ENCODE data around the gene TBRG4.

The TBRG4 gene

DNA sequence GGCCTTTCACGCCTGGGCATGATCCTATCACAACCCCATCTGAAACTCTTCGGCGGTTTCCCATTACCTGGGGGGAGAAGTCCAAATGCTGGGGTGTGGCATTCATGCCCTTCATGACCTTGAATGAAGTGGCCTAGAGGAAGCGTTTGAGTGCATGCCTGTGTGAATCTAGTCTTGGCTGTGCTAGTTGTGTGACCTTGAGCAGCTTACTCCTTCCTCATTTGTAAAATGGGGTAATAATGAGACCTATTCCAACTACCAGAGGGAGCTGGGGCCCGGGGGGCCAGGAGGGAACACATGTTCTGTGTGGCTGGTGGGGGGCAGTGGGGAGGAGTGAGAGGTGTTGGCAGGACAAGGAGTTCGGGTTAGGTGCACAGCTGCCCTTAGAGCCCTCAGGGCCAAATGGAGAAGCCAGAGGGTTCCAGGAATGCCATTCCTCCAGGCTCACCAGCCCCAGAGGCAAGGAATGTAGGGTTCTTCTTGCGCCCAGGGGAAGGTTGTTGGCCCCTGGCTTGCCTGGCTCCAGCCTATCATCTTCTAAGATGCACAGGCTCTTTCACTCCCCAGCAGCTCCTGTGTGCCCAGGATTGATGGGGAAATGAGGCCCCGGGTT is 21.3 kb upstream of the TBRG4 start:
- TF ChIP-seq, protein P1, sequence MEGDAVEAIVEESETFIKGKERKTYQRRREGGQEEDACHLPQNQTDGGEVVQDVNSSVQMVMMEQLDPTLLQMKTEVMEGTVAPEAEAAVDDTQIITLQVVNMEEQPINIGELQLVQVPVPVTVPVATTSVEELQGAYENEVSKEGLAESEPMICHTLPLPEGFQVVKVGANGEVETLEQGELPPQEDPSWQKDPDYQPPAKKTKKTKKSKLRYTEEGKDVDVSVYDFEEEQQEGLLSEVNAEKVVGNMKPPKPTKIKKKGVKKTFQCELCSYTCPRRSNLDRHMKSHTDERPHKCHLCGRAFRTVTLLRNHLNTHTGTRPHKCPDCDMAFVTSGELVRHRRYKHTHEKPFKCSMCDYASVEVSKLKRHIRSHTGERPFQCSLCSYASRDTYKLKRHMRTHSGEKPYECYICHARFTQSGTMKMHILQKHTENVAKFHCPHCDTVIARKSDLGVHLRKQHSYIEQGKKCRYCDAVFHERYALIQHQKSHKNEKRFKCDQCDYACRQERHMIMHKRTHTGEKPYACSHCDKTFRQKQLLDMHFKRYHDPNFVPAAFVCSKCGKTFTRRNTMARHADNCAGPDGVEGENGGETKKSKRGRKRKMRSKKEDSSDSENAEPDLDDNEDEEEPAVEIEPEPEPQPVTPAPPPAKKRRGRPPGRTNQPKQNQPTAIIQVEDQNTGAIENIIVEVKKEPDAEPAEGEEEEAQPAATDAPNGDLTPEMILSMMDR (IDR thresholded peaks at IDR 0.05; ENCODE audit: insufficient read depth, low read length): no peak
- TF ChIP-seq POLR2AphosphoS5 (IDR thresholded peaks at IDR 0.05; ENCODE audit: low read depth) (no peak), GABPA (IDR thresholded peaks at IDR 0.05; ENCODE audit: low read depth) (no peak), SPI1 (IDR thresholded peaks at IDR 0.05; ENCODE audit: borderline replicate concordance, low read depth) (no peak)
- TF ChIP-seq, protein P2, sequence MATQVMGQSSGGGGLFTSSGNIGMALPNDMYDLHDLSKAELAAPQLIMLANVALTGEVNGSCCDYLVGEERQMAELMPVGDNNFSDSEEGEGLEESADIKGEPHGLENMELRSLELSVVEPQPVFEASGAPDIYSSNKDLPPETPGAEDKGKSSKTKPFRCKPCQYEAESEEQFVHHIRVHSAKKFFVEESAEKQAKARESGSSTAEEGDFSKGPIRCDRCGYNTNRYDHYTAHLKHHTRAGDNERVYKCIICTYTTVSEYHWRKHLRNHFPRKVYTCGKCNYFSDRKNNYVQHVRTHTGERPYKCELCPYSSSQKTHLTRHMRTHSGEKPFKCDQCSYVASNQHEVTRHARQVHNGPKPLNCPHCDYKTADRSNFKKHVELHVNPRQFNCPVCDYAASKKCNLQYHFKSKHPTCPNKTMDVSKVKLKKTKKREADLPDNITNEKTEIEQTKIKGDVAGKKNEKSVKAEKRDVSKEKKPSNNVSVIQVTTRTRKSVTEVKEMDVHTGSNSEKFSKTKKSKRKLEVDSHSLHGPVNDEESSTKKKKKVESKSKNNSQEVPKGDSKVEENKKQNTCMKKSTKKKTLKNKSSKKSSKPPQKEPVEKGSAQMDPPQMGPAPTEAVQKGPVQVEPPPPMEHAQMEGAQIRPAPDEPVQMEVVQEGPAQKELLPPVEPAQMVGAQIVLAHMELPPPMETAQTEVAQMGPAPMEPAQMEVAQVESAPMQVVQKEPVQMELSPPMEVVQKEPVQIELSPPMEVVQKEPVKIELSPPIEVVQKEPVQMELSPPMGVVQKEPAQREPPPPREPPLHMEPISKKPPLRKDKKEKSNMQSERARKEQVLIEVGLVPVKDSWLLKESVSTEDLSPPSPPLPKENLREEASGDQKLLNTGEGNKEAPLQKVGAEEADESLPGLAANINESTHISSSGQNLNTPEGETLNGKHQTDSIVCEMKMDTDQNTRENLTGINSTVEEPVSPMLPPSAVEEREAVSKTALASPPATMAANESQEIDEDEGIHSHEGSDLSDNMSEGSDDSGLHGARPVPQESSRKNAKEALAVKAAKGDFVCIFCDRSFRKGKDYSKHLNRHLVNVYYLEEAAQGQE (IDR thresholded peaks at IDR 0.05; ENCODE audit: insufficient replicate concordance, low read depth): no peak
- peak in 1 of 2 experiments; percentile 53 for DNase-seq (ENCODE audit: low read depth in 1 of 2, low spot score in 1 of 2)
- H3K4me3 ChIP-seq (replicated peaks; ENCODE audit: insufficient read depth, low read length): no peak overlapping the region

DNA sequence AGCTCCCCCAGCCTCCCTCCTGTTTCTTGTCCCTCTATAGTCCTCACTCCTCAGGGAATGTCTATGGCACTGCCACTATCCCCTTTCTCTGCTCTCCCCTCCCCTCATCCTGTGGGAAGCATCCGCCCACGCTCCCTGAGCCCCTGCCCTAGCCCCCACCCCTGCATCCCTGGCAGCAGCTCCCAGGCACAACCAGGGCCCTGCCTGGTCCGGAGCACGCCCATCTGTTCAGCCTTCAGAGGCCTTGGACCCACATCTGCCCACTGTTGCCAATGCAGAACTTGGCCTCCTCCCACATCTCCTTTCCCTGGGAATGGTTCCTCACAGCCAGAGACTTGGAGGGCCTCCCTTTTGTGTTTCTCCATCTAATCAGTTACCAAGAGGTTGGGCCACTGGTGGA is 20.4 kb upstream of the TBRG4 start:
- no peak for TF ChIP-seq GABPA (IDR thresholded peaks at IDR 0.05; ENCODE audit: low read depth)
- TF ChIP-seq, protein P1 (IDR thresholded peaks at IDR 0.05; ENCODE audit: insufficient read depth, low read length): no peak
- TF ChIP-seq, protein P2 (IDR thresholded peaks at IDR 0.05; ENCODE audit: insufficient replicate concordance, low read depth): no peak
- no peak for TF ChIP-seq POLR2AphosphoS5 (IDR thresholded peaks at IDR 0.05; ENCODE audit: low read depth)
- no peak for TF ChIP-seq SPI1 (IDR thresholded peaks at IDR 0.05; ENCODE audit: borderline replicate concordance, low read depth)

More for the DNA sequence above, 21.3 kb upstream of the TBRG4 start:
- 0 out of 2 replicates have a peak overlapping the region, but pooled peaks have one; percentile 5 for H3K27ac ChIP-seq (replicated peaks)
- H3K27me3 ChIP-seq (ENCODE audit: insufficient read depth, poor library complexity, severe bottlenecking): no peaks in the 10 kb centered on the region

DNA sequence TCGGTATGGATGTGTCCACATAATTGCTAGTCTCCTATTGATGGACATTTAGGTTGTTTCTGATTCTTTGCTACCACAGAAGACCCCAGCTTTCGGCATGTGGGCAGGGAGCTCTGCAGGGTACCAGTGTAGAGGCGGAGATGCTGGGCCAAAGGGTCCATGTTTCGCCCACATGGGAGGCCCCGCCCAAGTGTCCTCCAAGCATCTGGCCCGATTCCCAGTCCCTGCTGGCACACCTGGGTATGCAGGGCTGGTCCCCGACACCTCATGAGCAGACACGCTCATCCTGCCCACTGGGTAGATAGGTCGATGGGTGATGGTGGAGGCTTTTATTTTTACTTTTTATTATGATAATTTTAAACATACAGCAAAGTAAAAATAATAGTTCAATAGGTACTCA is 19.4 kb upstream of the TBRG4 start:
- Histone ChIP-seq H3K27me3 (ENCODE audit: insufficient read depth, poor library complexity, severe bottlenecking) (no peaks in the 10 kb centered on the region), H3K27ac (replicated peaks) (no peak overlapping the region), H3K4me3 (replicated peaks; ENCODE audit: insufficient read depth, low read length) (no peak overlapping the region)
- TF ChIP-seq SPI1 (IDR thresholded peaks at IDR 0.05; ENCODE audit: borderline replicate concordance, low read depth) (no peak), POLR2AphosphoS5 (IDR thresholded peaks at IDR 0.05; ENCODE audit: low read depth) (no peak), GABPA (IDR thresholded peaks at IDR 0.05; ENCODE audit: low read depth) (no peak)
- TF ChIP-seq, protein P1 (IDR thresholded peaks at IDR 0.05; ENCODE audit: insufficient read depth, low read length): no peak
- TF ChIP-seq, protein P2 (IDR thresholded peaks at IDR 0.05; ENCODE audit: insufficient replicate concordance, low read depth): no peak
- DNase-seq (ENCODE audit: low read depth in 1 of 2, low spot score in 1 of 2): no peak

More for the DNA sequence above, 20.4 kb upstream of the TBRG4 start:
- Histone ChIP-seq H3K4me3 (replicated peaks; ENCODE audit: insufficient read depth, low read length) (no peak overlapping the region), H3K27ac (replicated peaks) (no peak overlapping the region), H3K27me3 (ENCODE audit: insufficient read depth, poor library complexity, severe bottlenecking) (no peaks in the 10 kb centered on the region)
- no peak for DNase-seq (ENCODE audit: low read depth in 1 of 2, low spot score in 1 of 2)
